B cell (primary cell): ENCODE data around the gene PTPRU. TPM values are rescaled to one million over a fixed set of nuclear protein-coding genes. Genes with fewer than 3 reads are reported as not detected.

Experiments
- ATAC-seq: fragments of 200-7000 bp; cut with Tn5 transposase; one replicate; pipeline ENCODE4 v1.10.0; 2021; ENCODE audit warnings: low read depth, mild to moderate bottlenecking, moderate number of reproducible peaks, moderate library complexity
- CTCF ChIA-PET: fragments of 350-600 bp; sonication (Branson Sonifier 250); formaldehyde crosslinking; loops from one replicate; lab custom pipeline; 2021; ENCODE audit warnings: antibody characterized with exemption, inconsistent platforms; lab: Charles Lee
- POLR2A ChIA-PET: fragments of 350-600 bp; sonication (Branson Sonifier 250); formaldehyde crosslinking; loops from one replicate; lab custom pipeline; 2021; ENCODE audit warnings: antibody characterized with exemption; lab: Charles Lee
- DNase-seq: peaks from one replicate; pipeline ENCODE4 v3.0.0; 2013
- H2AFZ ChIP-seq: 2 replicates; pipeline ENCODE4 v1.6.1; 2012; ENCODE audit warnings: mild to moderate bottlenecking, low read depth, low read length; ENCODE audit not compliant: insufficient read depth, poor library complexity, severe bottlenecking
- H3K27ac ChIP-seq, 2 donors: 1 replicate in 1 of 2; 2 replicates in 1 of 2; pipeline ENCODE4 v1.5.1; 2012 to 2013; ENCODE audit warnings: low read length in 2 of 2, mild to moderate bottlenecking in 2 of 2, moderate library complexity in 1 of 2
- H3K27me3 ChIP-seq, 4 experiments: fragments of 200-600 bp in 1 of 4; sonication (generic) in 1 of 4; replicated peaks in 1 of 4; 1 replicate in 2 of 4; 2 replicates in 2 of 4; pipeline versions ENCODE4 v1.6.1 to v1.7.0; 2013 to 2016; ENCODE audit warnings: low read length in 3 of 4, mild to moderate bottlenecking in 2 of 4, mixed read lengths in 1 of 4, moderate library complexity in 1 of 4; ENCODE audit not compliant: insufficient read depth in 4 of 4, control insufficient read depth in 3 of 4; ENCODE audit errors: control extremely low read depth in 1 of 4
- H3K36me3 ChIP-seq, 2 experiments: replicated peaks in 1 of 2; 1 replicate in 1 of 2; 2 replicates in 1 of 2; pipeline versions ENCODE4 v1.6.1 to v1.7.1; 2013; ENCODE audit warnings: low read length in 1 of 2; ENCODE audit not compliant: insufficient read depth in 2 of 2, control insufficient read depth in 1 of 2; ENCODE audit errors: control extremely low read depth in 1 of 2, extremely low read depth in 1 of 2
- H3K4me1 ChIP-seq, 2 donors: fragments of 200-600 bp in 1 of 2; sonication (generic) in 1 of 2; 1 replicate in 1 of 2; 2 replicates in 1 of 2; pipeline versions ENCODE4 v1.5.1 to v1.6.1; 2013 to 2017; ENCODE audit warnings: low read length in 2 of 2; ENCODE audit not compliant: control insufficient read depth in 2 of 2, insufficient read depth in 2 of 2
- H3K4me2 ChIP-seq: replicated peaks from 2 replicates; pipeline ENCODE3; 2012; ENCODE audit warnings: mild to moderate bottlenecking, low read depth, low read length; ENCODE audit not compliant: poor library complexity, severe bottlenecking
- H3K4me3 ChIP-seq, 5 experiments: fragments of 200-600 bp in 1 of 5; sonication (generic) in 1 of 5; 1 replicate in 3 of 5; 2 replicates in 2 of 5; pipeline versions ENCODE4 v1.5.1 to v1.7.0; 2011 to 2016; ENCODE audit warnings: low read length in 4 of 5, mild to moderate bottlenecking in 4 of 5, low read depth in 2 of 5, control low read depth in 1 of 5, moderate library complexity in 1 of 5; ENCODE audit not compliant: insufficient read depth in 1 of 5; ENCODE audit errors: control extremely low read depth in 1 of 5, extremely low read depth in 1 of 5
- H3K79me2 ChIP-seq: fragments of 200-600 bp; sonication (generic); one replicate; pipeline ENCODE4 v1.6.0; 2016; ENCODE audit warnings: low read length; ENCODE audit not compliant: control insufficient read depth, insufficient read depth
- H3K9ac ChIP-seq: fragments of 200-600 bp; sonication (generic); 2 replicates; pipeline ENCODE4 v1.6.1; 2017; ENCODE audit warnings: mild to moderate bottlenecking, low read length, moderate library complexity
- H3K9me3 ChIP-seq, 3 donors: one replicate each; pipeline versions ENCODE4 v1.6.1 to v1.7.1; 2013; ENCODE audit warnings: low read length in 2 of 3; ENCODE audit not compliant: control insufficient read depth in 2 of 3, insufficient read depth in 1 of 3; ENCODE audit errors: control extremely low read depth in 1 of 3
- H4K20me1 ChIP-seq: 2 replicates; pipeline ENCODE4 v1.6.0; 2012; ENCODE audit warnings: mild to moderate bottlenecking, low read length; ENCODE audit not compliant: insufficient read depth, control insufficient read depth, poor library complexity, severe bottlenecking
- H3K27ac Mint-ChIP-seq: one replicate; pipeline ENCODE4 v1.8.0; 2021; ENCODE audit warnings: mixed read lengths
- H3K27me3 Mint-ChIP-seq: one replicate; pipeline ENCODE4 v1.8.0; 2021; ENCODE audit warnings: mixed read lengths
- H3K4me1 Mint-ChIP-seq: one replicate; pipeline ENCODE4 v1.8.0; 2021; ENCODE audit warnings: mixed read lengths
- H3K4me3 Mint-ChIP-seq: one replicate; pipeline ENCODE4 v1.8.0; 2021; ENCODE audit warnings: mixed read lengths
- H3K9me3 Mint-ChIP-seq: one replicate; pipeline ENCODE4 v1.8.0; 2022; ENCODE audit warnings: mixed read lengths; ENCODE audit not compliant: insufficient read depth
- EZH2 ChIP-seq: IDR thresholded peaks from 2 replicates; pipeline ENCODE4 v1.6.1; 2012; ENCODE audit warnings: borderline replicate concordance, low read depth, mild to moderate bottlenecking, moderate library complexity, low read length; ENCODE audit not compliant: insufficient read depth, poor library complexity, severe bottlenecking
- WGBS: methylation state at CpG from one replicate; pipeline ENCODE4 v1.1.5; 2013; ENCODE audit warnings: missing lambda C conversion rate; ENCODE audit not compliant: insufficient coverage; 5-methylcytosine and 5-hydroxymethylcytosine counted together
- intact Hi-C: fragments of 100-400 bp; cut with micrococcal nuclease; formaldehyde crosslinking; loops from one replicate; pipeline ENCODE4 v1.10.0; 2022
- polyA plus RNA-seq: library from polyadenylated mRNA; depleted of rRNA; stranded (reverse); fragments of >200 nt; gene quantifications from 2 replicates; pipeline ENCODE4 v1.2.3, GENCODE V29; 2012
- total RNA-seq, 2 donors: library from RNA; stranded (reverse); fragments of 120-200 nt in 1 of 2; gene quantifications; 1 replicate in 1 of 2; 2 replicates in 1 of 2; pipeline versions ENCODE4 v1.2.3 to v1.2.4, GENCODE V29; 2013 to 2022
- TF ChIP-seq, protein P1 (sequence below): fragments of 200-600 bp; IDR thresholded peaks from one replicate; pipeline ENCODE4 v1.8.0; 2022; ENCODE audit warnings: antibody characterized with exemption, mild to moderate bottlenecking

Gene PTPRU
- total and polyA plus RNA-seq, 2 donors (not counting 1 experiment from before 2014, with no cell fraction given), result 0.10 to 0.25 TPM

- Histone ChIP-seq H3K9ac (no peak overlapping the region), H3K27ac (no peak overlapping the region), H3K9me3 (no peaks in the 10 kb centered on the region), H3K36me3 (peaks cover 3 to 23% of the 10 kb centered on the region in 2 experiments), H3K4me2 (no peak overlapping the region), H2AFZ (no peak overlapping the region), H3K27me3 (no peaks in the 10 kb centered on the region), H3K79me2 (no peaks in the 10 kb centered on the region), H4K20me1 (no peaks in the 10 kb centered on the region), H3K4me3 (no peak overlapping the region), H3K4me1 (no peaks in the 10 kb centered on the region)
- no peak for TF ChIP-seq EZH2
- TF ChIP-seq, protein P1, sequence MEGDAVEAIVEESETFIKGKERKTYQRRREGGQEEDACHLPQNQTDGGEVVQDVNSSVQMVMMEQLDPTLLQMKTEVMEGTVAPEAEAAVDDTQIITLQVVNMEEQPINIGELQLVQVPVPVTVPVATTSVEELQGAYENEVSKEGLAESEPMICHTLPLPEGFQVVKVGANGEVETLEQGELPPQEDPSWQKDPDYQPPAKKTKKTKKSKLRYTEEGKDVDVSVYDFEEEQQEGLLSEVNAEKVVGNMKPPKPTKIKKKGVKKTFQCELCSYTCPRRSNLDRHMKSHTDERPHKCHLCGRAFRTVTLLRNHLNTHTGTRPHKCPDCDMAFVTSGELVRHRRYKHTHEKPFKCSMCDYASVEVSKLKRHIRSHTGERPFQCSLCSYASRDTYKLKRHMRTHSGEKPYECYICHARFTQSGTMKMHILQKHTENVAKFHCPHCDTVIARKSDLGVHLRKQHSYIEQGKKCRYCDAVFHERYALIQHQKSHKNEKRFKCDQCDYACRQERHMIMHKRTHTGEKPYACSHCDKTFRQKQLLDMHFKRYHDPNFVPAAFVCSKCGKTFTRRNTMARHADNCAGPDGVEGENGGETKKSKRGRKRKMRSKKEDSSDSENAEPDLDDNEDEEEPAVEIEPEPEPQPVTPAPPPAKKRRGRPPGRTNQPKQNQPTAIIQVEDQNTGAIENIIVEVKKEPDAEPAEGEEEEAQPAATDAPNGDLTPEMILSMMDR, result no peak
- intact Hi-C loops, result no loop called here
- H3K27me3 Mint-ChIP-seq, result no peaks in the 10 kb centered on the region
- ATAC-seq (no peak), DNase-seq (no peak)
- H3K9me3 Mint-ChIP-seq, result no peaks in the 10 kb centered on the region
- H3K4me3 Mint-ChIP-seq, result no peak overlapping the region
- H3K27ac Mint-ChIP-seq, result no peak overlapping the region
- WGBS, result no CpG with 5 or more reads among the region's 1 CpG
- CTCF ChIA-PET, result interaction anchor here (0.8 kb wide), 1 partner anchor 197 kb away, joined by 3 read pairs; no protein-coding TSS in a partner anchor
- POLR2A ChIA-PET, result no interaction called here
- H3K4me1 Mint-ChIP-seq, result no peaks in the 10 kb centered on the region
These were observed 13.6 kb upstream of the PTPRU start for GRCh38 chr1:29222686-29223085.

- H2AFZ ChIP-seq, result no peak overlapping the region
- peaks cover 3 to 23% of the 10 kb centered on the region in 2 experiments for H3K36me3 ChIP-seq
- H3K9ac ChIP-seq, result no peak overlapping the region
- H3K4me1 ChIP-seq, result no peaks in the 10 kb centered on the region
- no peak overlapping the region for H3K4me2 ChIP-seq
- H3K27me3 ChIP-seq, result no peaks in the 10 kb centered on the region
- no peak overlapping the region for H3K27ac ChIP-seq
- CTCF ChIA-PET, result no interaction called here
- Mint-ChIP-seq H3K4me1 (no peaks in the 10 kb centered on the region), H3K4me3 (no peak overlapping the region), H3K9me3 (no peaks in the 10 kb centered on the region), H3K27me3 (no peaks in the 10 kb centered on the region), H3K27ac (no peak overlapping the region)
- no peaks in the 10 kb centered on the region for H3K9me3 ChIP-seq
- H3K79me2 ChIP-seq, result peaks cover 2% of the 10 kb centered on the region
- no peak for ATAC-seq
- POLR2A ChIA-PET, result no interaction called here
- intact Hi-C loops, result no loop called here
- no peak for TF ChIP-seq EZH2
- TF ChIP-seq, protein P1, result no peak
- 98% methylated on average over 6 of the region's 6 CpGs for WGBS
- H3K4me3 ChIP-seq, result no peak overlapping the region
- no peak for DNase-seq
- H4K20me1 ChIP-seq, result no peaks in the 10 kb centered on the region
These were observed 12.8 kb upstream of the PTPRU start for GRCh38 chr1:29223521-29223920.
